Putamen (tissue), 1 donor: ENCODE results near the gene TTC22.

Source experiments
- DNase-seq: peaks from one replicate; pipeline ENCODE4 v3.0.0-alpha.2; 2016; ENCODE audit warnings: low spot score

Gene TTC22

DNA sequence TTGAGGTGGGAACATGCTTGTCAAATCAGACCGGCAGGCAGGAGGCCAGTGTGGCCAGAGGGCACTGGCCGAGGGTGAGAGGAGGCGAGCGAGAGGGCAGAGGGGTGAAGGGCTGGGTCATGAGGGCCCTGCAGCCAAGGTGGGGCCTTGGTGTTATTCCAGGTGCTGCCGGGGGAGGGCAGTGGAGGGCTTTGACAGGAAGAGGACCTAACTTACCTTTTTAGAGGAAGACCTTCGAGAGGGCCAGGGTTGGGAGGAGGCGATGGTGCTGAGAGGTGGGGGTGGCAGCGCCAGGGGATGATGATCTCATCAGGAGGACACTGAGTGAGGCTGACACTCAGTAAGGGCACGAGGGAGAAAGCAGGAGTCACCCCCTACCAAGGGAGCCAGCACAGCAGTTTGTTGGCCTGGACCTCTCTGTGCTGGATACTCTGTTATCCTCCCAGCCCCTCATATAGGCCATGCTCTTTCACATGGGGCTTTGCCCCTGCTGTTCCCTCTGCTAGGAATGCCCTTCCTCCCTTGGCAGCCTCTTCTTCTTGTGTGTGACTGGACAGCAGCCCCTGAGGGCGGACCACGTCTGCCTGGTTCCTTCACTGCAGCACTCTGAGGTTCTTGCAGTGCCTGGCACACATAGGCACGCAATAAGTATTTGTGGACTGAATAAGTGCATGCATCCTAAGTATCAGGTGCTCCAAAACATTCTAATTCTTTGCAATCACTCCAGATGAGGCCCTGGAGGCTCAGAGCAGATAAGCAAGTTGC lies 7.5 kb upstream of the TTC22 start:
- no peak for DNase-seq

GRCh38 chr1:54807756-54808155 lies 6.6 kb upstream of the TTC22 start:
- no peak for DNase-seq

DNA sequence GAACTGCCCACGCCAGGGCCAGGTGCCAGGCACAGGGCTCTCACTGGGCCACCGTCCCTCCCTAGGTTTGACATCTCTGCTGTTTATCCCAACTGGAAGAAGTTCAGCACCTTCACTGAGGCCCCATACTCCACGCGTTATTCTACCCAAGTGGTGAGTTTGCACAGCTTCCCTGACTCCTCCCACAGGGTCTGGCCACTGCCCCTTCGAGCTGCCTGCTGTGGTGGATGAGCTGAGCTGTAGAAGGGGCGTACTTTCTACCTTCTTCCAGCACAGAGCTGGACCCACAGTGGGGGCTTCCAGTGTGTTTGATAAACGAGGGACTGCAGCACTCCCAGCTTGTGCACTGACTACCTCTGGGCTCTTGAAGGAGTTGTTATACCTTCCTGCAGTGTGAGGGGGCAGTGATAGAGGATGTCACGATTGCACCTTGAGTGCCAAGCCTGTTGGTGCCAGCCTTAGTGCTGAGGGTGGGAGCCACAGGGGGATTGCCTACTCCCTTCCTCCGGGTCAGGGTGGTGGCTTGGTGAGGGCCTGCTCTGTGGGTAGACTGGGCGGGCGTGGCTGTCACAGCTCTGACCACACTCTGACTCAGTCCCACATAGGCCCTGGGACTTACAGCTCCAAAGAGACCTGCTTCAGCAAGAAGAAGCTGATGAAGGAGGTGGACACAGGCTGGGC lies 5.9 kb upstream of the TTC22 start:
- DNase-seq: no peak

GRCh38 chr1:54805981-54806381 lies 4.9 kb upstream of the TTC22 start:
- no peak for DNase-seq

GRCh38 chr1:54805466-54805865 lies 4.3 kb upstream of the TTC22 start:
- DNase-seq: no peak

DNA sequence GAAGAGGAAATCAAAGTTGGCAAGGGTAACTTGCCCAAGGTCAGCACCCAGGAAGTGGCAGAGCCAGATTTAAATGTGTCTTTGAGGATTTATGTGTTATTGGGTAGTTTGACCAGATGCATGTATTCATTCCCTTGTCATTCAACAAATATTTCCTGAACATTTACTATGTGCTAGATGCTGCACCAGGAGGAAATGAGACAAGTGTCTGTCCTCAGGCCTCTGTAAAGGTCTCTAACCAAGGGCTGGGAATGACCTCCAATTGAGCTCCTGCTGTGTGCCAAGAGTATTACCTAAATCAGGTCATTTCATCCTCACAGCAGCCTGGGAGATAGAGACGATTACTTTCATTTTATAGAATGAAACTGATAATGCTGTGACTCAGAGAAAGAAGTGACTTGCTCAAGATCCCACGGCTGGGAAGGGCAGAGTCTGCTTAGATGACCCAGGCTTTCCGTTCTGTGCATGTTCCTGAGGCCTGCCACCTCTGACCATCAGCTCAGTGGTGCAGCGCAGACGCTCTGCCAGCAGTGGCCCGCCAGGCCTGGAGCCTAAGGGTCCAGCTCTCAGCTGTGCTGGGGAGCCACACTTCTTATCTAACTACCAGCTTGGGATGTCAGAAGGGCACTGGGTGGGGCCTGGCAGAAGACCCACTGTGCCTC lies 3.5 kb upstream of the TTC22 start:
- no peak for DNase-seq

GRCh38 chr1:54803761-54804470 lies 2.8 kb upstream of the TTC22 start:
- no peak for DNase-seq

DNA sequence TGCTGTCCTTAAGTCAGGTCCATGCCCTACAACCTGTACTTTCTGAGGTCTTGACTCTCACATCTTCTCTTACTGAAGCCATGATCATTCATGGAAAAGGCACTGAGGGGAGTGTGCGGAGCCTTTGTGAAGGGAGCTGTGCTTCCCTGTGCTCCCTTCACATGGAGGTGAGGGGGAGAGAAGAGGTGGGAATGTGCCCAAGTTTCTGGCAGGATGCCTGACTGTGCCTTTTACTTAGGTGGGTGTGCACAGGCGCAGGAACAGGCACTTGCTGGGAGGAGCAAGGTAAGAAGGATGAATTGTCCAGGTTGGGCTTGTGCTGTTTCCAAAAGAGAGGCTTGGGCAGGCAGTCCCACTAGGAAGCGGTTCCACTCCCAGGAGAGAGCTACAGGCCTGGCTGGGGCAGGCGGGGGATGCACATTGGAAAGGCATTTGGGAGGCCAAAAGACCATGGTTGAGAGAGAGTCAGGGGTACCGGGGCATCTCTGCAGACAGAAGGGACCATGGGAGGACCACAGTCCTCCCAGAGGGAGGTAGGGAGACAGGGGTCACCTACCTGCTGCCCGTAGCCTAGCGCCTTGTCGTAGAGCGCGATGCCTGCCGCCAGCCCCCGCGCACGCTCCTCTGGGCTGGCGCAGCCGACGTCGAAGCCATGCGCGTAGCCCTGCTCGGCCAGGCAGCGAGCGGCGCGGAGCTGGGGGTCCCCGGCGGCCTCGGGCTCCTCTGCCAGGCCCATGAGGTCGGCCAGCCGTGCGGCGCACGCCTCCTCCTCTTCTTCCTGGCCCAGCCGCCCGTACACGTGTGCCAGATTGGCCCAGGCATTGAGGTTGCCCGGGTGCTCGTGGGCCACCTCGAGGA lies 853 bp downstream of the TTC22 start:
- peak; percentile 74 for DNase-seq

DNA sequence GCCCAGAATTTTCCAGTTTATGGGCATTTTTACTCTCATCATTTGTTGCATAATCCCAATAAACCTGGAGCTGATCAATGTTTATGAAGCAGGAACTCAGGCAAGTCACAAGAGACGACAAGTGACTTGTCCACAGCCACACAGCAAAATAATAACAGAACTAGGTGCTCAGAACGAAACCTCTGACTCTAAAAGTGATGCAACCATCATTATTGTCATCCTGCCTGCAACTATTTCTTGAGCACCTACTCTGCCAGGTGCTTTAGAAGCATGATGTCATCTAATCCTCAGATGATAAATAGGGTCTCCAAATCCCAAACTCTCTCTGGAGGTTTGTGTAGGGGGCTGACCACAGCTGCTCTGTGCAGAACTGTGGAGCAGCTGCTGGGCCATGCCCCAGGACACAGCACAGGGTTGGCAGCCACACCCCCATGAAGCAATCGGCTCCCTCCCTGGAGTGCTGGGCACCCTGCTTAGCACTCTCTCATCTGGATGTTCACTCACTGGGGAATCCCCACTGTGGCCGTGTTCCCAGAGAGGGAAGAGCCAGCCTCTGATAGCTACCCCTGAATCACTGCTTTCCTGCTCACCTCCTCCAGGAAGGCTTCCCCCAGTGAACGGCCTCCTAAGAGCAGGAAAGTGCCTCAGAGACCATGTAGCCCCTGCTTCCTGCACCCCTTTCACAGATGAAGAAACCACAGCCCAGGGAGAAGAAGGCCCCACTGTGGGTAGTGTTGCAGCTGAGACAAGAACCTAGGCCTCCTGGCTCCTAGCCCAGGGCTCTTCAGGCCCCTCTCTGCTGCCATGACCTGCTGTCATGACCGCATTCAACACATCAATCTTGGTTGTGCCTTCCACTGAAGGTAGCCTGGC lies 2.1 kb downstream of the TTC22 start:
- no peak for DNase-seq

DNA sequence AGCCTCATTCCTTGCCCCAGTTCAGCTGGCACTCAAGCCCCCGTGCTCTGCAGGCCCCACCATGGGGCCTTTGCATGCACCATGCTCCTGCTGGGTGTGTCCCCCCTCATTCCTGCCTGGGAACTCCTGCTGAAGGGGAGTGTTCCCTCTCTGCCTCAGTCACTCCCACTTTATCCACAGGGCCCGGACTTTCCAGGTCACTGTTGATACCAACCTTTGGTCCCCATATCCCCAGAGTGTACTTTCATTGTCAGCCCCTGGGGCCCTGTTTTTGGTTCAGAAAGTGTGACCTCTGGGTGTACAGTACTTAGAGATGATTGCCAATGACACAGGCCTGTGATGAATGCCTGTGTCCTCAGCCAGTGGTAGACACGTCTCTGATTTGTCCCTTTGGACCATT lies 2.9 kb downstream of the TTC22 start:
- no peak for DNase-seq

DNA sequence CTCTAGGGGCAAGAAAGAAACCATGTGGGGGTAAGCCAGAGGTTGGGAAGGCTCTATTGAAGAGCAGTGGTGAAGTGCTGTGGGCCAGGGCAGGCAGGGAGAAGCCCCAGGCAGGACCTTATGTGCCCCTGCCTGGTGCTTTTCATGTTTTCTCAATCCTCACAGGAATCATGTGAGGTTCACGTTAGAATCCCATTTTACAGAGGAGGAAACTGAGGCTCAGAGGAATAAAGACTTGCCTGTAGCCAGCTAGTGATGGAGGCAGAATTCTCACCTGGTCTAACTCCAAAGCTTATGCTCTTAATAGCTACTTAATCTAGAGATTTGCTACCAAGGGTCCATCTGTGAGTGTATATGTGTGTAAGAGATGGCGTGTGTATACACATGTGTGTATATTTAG lies 4.2 kb downstream of the TTC22 start:
- no peak for DNase-seq

GRCh38 chr1:54795841-54796468 lies 5.2 kb downstream of the TTC22 start:
- DNase-seq: no peak

- DNase-seq: no peak
Measured at GRCh38 chr1:54795356-54795665, 5.8 kb downstream of the TTC22 start.

DNA sequence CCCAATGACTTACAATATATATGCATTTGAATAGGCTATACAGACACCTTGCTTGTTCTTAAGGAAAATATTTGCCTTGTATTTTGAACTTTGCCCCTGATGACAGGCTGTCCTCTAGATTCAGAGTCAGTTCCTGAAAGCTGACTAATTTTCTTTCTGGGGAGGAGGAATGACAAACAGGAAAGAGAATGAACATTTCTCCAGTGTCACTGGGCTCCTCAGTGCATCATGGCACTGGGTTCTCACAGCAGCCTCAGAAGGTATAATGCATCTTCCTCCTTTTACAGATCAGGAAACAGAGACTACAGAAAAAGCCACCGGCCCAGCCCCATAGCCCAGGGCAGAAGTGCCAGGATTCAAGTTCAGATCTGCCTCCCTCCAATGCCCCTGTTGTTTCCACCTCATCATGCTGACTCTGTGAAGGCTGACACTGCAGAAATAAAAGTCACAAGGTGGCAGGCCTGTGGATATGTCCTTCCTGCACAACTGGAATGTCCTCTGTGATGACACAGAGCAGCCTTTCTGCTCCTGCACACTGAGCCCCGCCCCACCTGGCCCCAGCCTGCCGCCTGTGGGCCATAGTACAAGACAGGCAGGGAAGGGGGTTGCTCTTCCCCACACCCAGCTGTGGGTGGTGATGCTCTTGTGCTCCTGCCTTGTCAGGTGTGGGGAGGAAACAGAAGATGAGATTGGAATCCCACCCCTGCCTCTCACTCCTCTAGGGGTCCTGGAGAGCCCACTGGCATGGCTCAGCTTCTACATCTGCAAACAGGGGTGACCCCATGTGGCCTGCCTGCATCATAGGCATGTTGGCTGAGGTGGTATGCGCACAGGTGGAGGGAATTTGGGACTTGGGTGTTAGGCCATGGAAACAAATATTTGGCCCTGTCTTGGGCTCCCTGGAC lies 6.4 kb downstream of the TTC22 start:
- no peak for DNase-seq

- DNase-seq: no peak
Measured at GRCh38 chr1:54792686-54793282, 8.3 kb downstream of the TTC22 start.

DNA sequence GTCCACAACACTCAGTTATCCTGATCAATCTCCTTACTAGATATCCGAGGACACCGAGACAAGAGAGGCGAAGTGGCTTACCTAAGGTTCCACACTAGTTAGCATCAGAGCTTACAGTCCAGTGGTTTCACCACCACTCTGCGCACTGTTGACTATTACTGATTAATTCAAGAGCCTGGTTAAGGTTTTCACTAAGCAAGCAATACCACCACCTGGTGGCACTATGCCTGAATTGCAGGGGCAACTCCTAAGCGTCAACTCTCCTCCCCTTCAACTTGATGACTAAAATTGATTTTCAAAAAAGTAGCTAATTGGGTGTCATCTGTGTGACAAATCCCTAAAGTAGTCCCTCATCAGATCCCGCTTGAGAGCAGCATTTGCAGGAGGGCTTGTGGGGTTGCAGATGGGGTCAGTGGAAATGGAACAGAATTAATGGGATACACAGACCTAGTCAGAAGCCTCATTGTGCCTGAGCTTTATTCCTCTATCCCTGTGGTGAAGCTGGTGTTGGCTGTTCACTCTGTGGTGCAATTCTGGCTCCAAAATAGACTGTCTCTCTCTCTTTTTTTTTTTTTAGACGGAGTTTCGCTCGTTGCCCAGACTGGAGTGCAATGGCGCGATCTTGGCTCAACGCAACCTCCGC lies 9.1 kb downstream of the TTC22 start:
- DNase-seq: no peak

DNA sequence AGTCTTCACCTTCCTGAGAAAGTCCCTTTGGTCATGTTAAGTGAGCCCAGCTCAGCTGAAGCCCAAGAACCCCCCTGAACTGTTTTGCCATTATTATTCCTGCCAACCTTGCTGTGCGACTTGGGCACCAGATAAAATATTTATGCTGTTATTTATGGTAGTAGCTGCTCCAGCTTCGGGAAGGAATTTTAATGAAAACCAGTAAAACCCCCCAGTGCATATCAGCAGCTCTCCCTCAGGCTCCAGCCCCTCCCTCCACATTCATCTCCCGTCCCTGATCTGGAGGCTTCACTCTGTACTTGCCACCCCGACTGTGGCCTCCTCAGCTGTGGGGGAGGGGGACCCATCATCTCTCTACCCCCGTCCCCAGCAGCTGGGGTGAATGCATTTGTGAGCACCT lies 12.7 kb downstream of the TTC22 start:
- DNase-seq: no peak

- no peak for DNase-seq
Measured at GRCh38 chr1:54787604-54788003, 13.5 kb downstream of the TTC22 start.
